Activated T-helper 2 cell treated with anti-CD3 and anti-CD28 coated beads, Interferon-gamma antibody, Interleukin-2, Interleukin-4, amounts not matched to agents 10 μg/mL and 5 μg/mL and 100 μg/mL, durations not matched to agents 14 hours and 24 hours and 36 hours (primary cell): ENCODE measurements around the gene BHLHA15. TPM values are rescaled to one million over a fixed set of nuclear protein-coding genes. Genes with fewer than 3 reads are reported as not detected.
A peak's percentile ranks its signal among the peaks of the same experiment; 100 is the strongest.

Experiments used
- DNase-seq: peaks from one replicate; pipeline ENCODE4 v3.0.0; 2021; ENCODE audit warnings: low spot score
- H3K27ac Mint-ChIP-seq: one replicate; pipeline ENCODE4 v1.8.0; 2021; ENCODE audit warnings: mixed read lengths
- H3K27me3 Mint-ChIP-seq: one replicate; pipeline ENCODE4 v1.8.0; 2021; ENCODE audit warnings: low read depth, mixed read lengths
- H3K36me3 Mint-ChIP-seq: one replicate; pipeline ENCODE4 v1.8.0; 2021; ENCODE audit warnings: low read depth, mixed read lengths
- H3K4me1 Mint-ChIP-seq: one replicate; pipeline ENCODE4 v1.8.0; 2021; ENCODE audit warnings: low read depth, mixed read lengths
- H3K4me3 Mint-ChIP-seq: one replicate; pipeline ENCODE4 v1.8.0; 2021; ENCODE audit warnings: low read depth, mild to moderate bottlenecking, moderate library complexity, mixed read lengths
- H3K9me3 Mint-ChIP-seq: one replicate; pipeline ENCODE4 v1.8.0; 2021; ENCODE audit warnings: mixed read lengths
- intact Hi-C: fragments of 100-400 bp; cut with micrococcal nuclease; formaldehyde crosslinking; loops from one replicate; pipeline ENCODE4 v1.15.1; 2023
- total RNA-seq: library from RNA; stranded (reverse); gene quantifications from 2 replicates; pipeline ENCODE4 v1.2.3, GENCODE V29; 2022

Gene BHLHA15
- total RNA-seq, 1 donor from 2014 or later: 0.80 TPM

GRCh38 chr7:98240961-98241673 is 29.9 kb downstream of the BHLHA15 start:
- Mint-ChIP-seq H3K9me3 (no peaks in the 10 kb centered on the region), H3K4me3 (no peak overlapping the region), H3K4me1 (no peaks in the 10 kb centered on the region), H3K27me3 (no peaks in the 10 kb centered on the region), H3K36me3 (peaks cover 19% of the 10 kb centered on the region), H3K27ac (no peak overlapping the region)
- no peak for DNase-seq
- intact Hi-C loops: no loop called here

- no peak overlapping the region for H3K27ac Mint-ChIP-seq
- no peaks in the 10 kb centered on the region for H3K27me3 Mint-ChIP-seq
- H3K9me3 Mint-ChIP-seq: no peaks in the 10 kb centered on the region
- H3K36me3 Mint-ChIP-seq: peaks cover 19% of the 10 kb centered on the region
- intact Hi-C loops: no loop called here
- no peak overlapping the region for H3K4me3 Mint-ChIP-seq
- no peak for DNase-seq
- no peaks in the 10 kb centered on the region for H3K4me1 Mint-ChIP-seq
These were observed 30.5 kb downstream of the BHLHA15 start for GRCh38 chr7:98241674-98242241.

GRCh38 chr7:98242342-98242741 is 31.1 kb downstream of the BHLHA15 start:
- H3K4me3 Mint-ChIP-seq: no peak overlapping the region
- no peak for DNase-seq
- no peak overlapping the region for H3K27ac Mint-ChIP-seq
- H3K9me3 Mint-ChIP-seq: no peaks in the 10 kb centered on the region
- intact Hi-C loops: no loop called here
- no peaks in the 10 kb centered on the region for H3K27me3 Mint-ChIP-seq
- H3K36me3 Mint-ChIP-seq: peaks cover 22% of the 10 kb centered on the region
- no peaks in the 10 kb centered on the region for H3K4me1 Mint-ChIP-seq

GRCh38 chr7:98242934-98243333 is 31.7 kb downstream of the BHLHA15 start:
- H3K27ac Mint-ChIP-seq: no peak overlapping the region

GRCh38 chr7:98244871-98245270 is 33.6 kb downstream of the BHLHA15 start:
- Mint-ChIP-seq H3K36me3 (peaks cover 30% of the 10 kb centered on the region), H3K9me3 (no peaks in the 10 kb centered on the region), H3K27me3 (no peaks in the 10 kb centered on the region), H3K4me3 (no peak overlapping the region), H3K4me1 (peaks cover 10% of the 10 kb centered on the region), H3K27ac (no peak overlapping the region)
- DNase-seq: no peak
- intact Hi-C loops: no loop called here

More at GRCh38 chr7:98242934-98243333, 31.7 kb downstream of the BHLHA15 start:
- Mint-ChIP-seq H3K9me3 (no peaks in the 10 kb centered on the region), H3K4me3 (no peak overlapping the region), H3K4me1 (peaks cover under 1% of the 10 kb centered on the region), H3K27me3 (no peaks in the 10 kb centered on the region), H3K36me3 (peaks cover 23% of the 10 kb centered on the region)
- intact Hi-C loops: no loop called here
- DNase-seq: no peak

GRCh38 chr7:98248156-98248555 is 36.9 kb downstream of the BHLHA15 start:
- no peaks in the 10 kb centered on the region for H3K9me3 Mint-ChIP-seq
- H3K27me3 Mint-ChIP-seq: no peaks in the 10 kb centered on the region
- intact Hi-C loops: no loop called here
- H3K27ac Mint-ChIP-seq: peak overlapping the region; percentile 22
- no peak overlapping the region for H3K4me3 Mint-ChIP-seq
- peaks cover 25% of the 10 kb centered on the region for H3K4me1 Mint-ChIP-seq
- H3K36me3 Mint-ChIP-seq: peaks cover 23% of the 10 kb centered on the region
- DNase-seq: no peak

- peaks cover 25% of the 10 kb centered on the region for H3K36me3 Mint-ChIP-seq
These were observed 37.9 kb downstream of the BHLHA15 start for GRCh38 chr7:98249106-98249505.

GRCh38 chr7:98250789-98251188 is 39.5 kb downstream of the BHLHA15 start:
- DNase-seq: peak; percentile 47
- H3K4me1 Mint-ChIP-seq: peaks cover 38% of the 10 kb centered on the region
- no peaks in the 10 kb centered on the region for H3K27me3 Mint-ChIP-seq
- intact Hi-C loops: loop anchor here (1.0 to 5.0 kb wide), 4 partner anchors 31 to 278 kb away; partner anchors contain the start of genes BRI3 and LMTK2
- H3K9me3 Mint-ChIP-seq: no peaks in the 10 kb centered on the region
- peak overlapping the region; percentile 96 for H3K27ac Mint-ChIP-seq
- peaks cover 33% of the 10 kb centered on the region for H3K36me3 Mint-ChIP-seq
- peak overlapping the region; percentile 98 for H3K4me3 Mint-ChIP-seq

More at GRCh38 chr7:98249106-98249505, 37.9 kb downstream of the BHLHA15 start:
- peak overlapping the region; percentile 96 for H3K27ac Mint-ChIP-seq
- peaks cover 30% of the 10 kb centered on the region for H3K4me1 Mint-ChIP-seq
- no peaks in the 10 kb centered on the region for H3K27me3 Mint-ChIP-seq
- no peaks in the 10 kb centered on the region for H3K9me3 Mint-ChIP-seq
- intact Hi-C loops: no loop called here
- peak overlapping the region; percentile 38 for H3K4me3 Mint-ChIP-seq
- DNase-seq: no peak

- peaks cover 42% of the 10 kb centered on the region for H3K4me1 Mint-ChIP-seq
- peak; percentile 52 for DNase-seq
- H3K27me3 Mint-ChIP-seq: no peaks in the 10 kb centered on the region
- peaks cover 33% of the 10 kb centered on the region for H3K36me3 Mint-ChIP-seq
- peak overlapping the region; percentile 98 for H3K4me3 Mint-ChIP-seq
- H3K27ac Mint-ChIP-seq: peak overlapping the region; percentile 96
- no peaks in the 10 kb centered on the region for H3K9me3 Mint-ChIP-seq
- intact Hi-C loops: loop anchor here (1.0 to 5.0 kb wide), 4 partner anchors 30 to 279 kb away; partner anchors contain the start of genes BRI3 and LMTK2
These were observed 40.0 kb downstream of the BHLHA15 start for GRCh38 chr7:98251231-98251600.

- peak; percentile 90 for DNase-seq
- Mint-ChIP-seq H3K9me3 (no peaks in the 10 kb centered on the region), H3K4me3 (peak within 1 kb of the TSS; percentile 98), H3K36me3 (peaks cover 36% of the 10 kb centered on the region), H3K4me1 (peaks cover 45% of the 10 kb centered on the region), H3K27me3 (no peaks in the 10 kb centered on the region), H3K27ac (peak within 1 kb of the TSS; percentile 96)
- intact Hi-C loops: loop anchor here (1.0 to 5.0 kb wide), 4 partner anchors 29 to 280 kb away; partner anchors contain the start of genes BRI3 and LMTK2
These were observed 40.6 kb downstream of the BHLHA15 start, which contains the start of gene TECPR1 for GRCh38 chr7:98251601-98252424. Gene TECPR1 (minus strand): TSS chr7:98252232. CDS start chr7:98246146, 6,086 bp downstream.

GRCh38 chr7:98252425-98253054 is 41.3 kb downstream of the BHLHA15 start:
- peaks cover 45% of the 10 kb centered on the region for H3K4me1 Mint-ChIP-seq
- no peaks in the 10 kb centered on the region for H3K9me3 Mint-ChIP-seq
- peaks cover 40% of the 10 kb centered on the region for H3K36me3 Mint-ChIP-seq
- intact Hi-C loops: loop anchor here (5.0 kb wide), 2 partner anchors 145 to 280 kb away; partner anchors contain the start of gene LMTK2
- H3K4me3 Mint-ChIP-seq: peak overlapping the region; percentile 98
- no peak for DNase-seq
- no peaks in the 10 kb centered on the region for H3K27me3 Mint-ChIP-seq
- H3K27ac Mint-ChIP-seq: peak overlapping the region; percentile 91

GRCh38 chr7:98254516-98254915 is 43.3 kb downstream of the BHLHA15 start:
- H3K36me3 Mint-ChIP-seq: peaks cover 39% of the 10 kb centered on the region
- H3K4me3 Mint-ChIP-seq: no peak overlapping the region
- no peaks in the 10 kb centered on the region for H3K27me3 Mint-ChIP-seq
- peak overlapping the region; percentile 89 for H3K27ac Mint-ChIP-seq
- intact Hi-C loops: loop anchor here (5.0 kb wide), 2 partner anchors 147 to 282 kb away; partner anchors contain the start of gene LMTK2
- H3K9me3 Mint-ChIP-seq: no peaks in the 10 kb centered on the region
- no peak for DNase-seq
- H3K4me1 Mint-ChIP-seq: peaks cover 37% of the 10 kb centered on the region
